ENCODE data around the gene TRIM31.

The TRIM31 gene, protein sequence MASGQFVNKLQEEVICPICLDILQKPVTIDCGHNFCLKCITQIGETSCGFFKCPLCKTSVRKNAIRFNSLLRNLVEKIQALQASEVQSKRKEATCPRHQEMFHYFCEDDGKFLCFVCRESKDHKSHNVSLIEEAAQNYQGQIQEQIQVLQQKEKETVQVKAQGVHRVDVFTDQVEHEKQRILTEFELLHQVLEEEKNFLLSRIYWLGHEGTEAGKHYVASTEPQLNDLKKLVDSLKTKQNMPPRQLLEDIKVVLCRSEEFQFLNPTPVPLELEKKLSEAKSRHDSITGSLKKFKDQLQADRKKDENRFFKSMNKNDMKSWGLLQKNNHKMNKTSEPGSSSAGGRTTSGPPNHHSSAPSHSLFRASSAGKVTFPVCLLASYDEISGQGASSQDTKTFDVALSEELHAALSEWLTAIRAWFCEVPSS

GRCh38 chr6:30113003-30113759 lies at the start of gene TRIM31:
Gene TRIM31, minus strand, starts transcription at chr6:30113090. Its CDS starts 285 bp downstream, at chr6:30112805.
- no peak for TF ChIP-seq CTCF (conservative IDR thresholded peaks at IDR 0.05; ENCODE audit: low read depth, low read length)
- H3K4me3 ChIP-seq (ENCODE audit: low read length) = no peak within 1 kb of the TSS
- no peak for DNase-seq (ENCODE audit: low read depth)

DNA sequence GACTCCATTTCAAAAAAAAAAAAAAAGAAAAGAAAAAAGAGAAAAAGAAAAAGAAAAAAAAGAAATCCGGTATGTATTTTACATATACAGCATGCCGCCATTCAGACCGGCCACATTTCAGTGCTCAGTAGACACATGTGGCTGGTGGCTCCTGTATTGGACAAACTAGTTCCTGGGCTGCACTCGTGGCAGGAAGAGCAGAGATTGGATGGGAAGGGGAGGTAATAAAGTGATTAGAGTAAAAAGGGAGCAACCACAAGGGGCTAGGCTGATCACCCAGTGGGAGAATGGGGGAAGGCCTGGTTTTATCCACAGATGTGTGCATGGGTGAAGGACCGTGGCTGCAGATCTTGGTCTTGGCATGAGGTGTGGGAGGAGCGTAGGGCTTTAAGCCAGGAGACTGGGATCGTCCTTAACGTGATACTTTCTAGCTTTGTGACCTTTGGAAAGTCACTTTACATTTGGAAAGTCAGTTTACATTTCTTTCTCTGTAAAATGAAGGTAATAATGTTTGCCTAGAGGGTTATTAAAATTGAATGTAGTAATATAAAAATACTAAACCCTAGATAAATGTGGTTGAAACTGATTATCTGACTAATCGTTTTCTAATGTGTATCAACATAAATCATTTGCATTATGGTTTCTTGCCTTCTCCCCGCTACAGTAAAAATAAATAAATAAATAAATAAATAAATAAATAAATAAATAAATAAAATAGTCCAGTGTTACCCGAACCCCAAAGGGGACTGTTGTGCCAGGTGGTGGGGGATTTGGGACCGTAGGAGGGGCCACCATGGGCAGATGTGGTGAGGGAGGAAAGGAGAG lies 49.6 kb upstream of the TRIM31 start:
- no peak overlapping the region for H3K4me3 ChIP-seq (ENCODE audit: low read length)
- no peak for DNase-seq (ENCODE audit: low read depth)
- TF ChIP-seq CTCF (conservative IDR thresholded peaks at IDR 0.05; ENCODE audit: low read depth, low read length) = no peak

DNA sequence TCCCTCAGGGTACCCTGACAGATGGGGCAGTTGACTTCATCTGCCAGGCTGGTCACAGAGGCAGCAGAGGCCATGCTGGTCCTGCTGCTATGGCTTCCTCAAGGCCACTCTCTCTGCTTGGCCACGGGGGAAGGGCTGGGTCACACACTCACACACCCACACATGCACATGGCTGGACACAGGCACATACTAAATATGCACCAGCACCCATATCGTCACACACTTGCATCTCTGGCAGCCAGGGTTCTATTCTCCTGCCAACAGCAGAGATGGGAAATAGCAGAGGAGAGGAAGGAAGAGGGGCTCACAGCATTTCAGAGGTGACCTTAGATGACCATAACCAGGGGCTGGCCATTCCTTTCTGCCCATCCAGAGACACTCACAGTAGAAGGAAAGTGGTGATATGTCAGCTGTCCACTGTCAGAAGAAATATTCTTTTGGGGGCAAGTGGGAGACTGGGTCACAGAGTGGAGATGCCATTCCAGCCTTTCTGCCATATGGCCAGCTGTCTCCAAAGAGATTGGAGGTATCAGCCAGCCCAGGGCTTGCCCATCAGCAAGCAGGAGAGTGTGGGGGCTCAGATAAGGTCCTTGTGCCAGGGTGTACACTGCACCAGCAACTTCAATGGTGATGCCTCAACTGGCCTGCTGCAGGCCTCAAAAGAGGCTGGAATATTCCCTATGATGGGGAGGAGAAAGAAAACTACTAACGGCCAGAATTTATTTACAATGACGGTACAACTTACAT lies 48.1 kb upstream of the TRIM31 start, which contains the start of gene TRIM10:
Gene TRIM10 (minus strand): TSS at position 427 of the 747 bp plus-strand sequence. CDS start 353 bp downstream, at position 74.
- TF ChIP-seq CTCF (conservative IDR thresholded peaks at IDR 0.05; ENCODE audit: low read depth, low read length) = no peak
- no peak for DNase-seq (ENCODE audit: low read depth)
- no peak within 1 kb of the TSS for H3K4me3 ChIP-seq (ENCODE audit: low read length)

GRCh38 chr6:30160008-30160784 lies 47.3 kb upstream of the TRIM31 start:
- no peak for TF ChIP-seq CTCF (conservative IDR thresholded peaks at IDR 0.05; ENCODE audit: low read depth, low read length)
- no peak overlapping the region for H3K4me3 ChIP-seq (ENCODE audit: low read length)
- no peak for DNase-seq (ENCODE audit: low read depth)

DNA sequence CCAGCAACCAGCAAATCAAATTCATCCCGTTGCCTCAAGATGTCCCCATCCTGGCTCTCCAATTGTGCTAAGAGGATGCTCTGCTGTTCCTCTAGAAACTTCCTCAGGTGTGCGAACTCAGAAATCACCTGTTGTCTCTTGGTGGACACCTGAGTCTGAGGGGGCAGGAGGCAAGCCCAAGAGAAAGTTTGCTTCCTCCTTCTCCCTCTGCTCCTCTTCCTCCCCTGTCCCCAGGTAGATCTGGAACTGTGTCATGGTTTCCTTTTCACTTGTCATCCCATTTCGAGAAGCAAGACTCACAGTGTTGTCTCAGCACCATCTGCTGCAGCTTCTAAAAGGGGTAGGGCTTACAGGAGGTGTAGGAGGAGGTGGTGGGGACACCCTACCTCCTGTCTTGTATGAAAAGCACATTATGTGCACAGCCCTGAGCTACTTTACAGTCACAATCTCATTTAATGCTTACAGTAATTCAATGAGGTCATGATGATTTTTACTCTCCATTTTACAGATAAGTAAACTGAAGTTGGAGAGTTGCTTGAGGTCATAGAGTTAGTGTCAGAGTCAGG lies 45.7 kb upstream of the TRIM31 start:
- DNase-seq (ENCODE audit: low read depth) = no peak
- no peak for TF ChIP-seq CTCF (conservative IDR thresholded peaks at IDR 0.05; ENCODE audit: low read depth, low read length)
- no peak overlapping the region for H3K4me3 ChIP-seq (ENCODE audit: low read length)

All from retinal pigment epithelial cell (primary cell).